H1 (cell line): ENCODE measurements around the gene ANK3. TPM values are rescaled to one million over a fixed set of nuclear protein-coding genes. Genes with fewer than 3 reads are reported as not detected.

Experiments used
- CTCF ChIA-PET: fragments of 300-600 bp; sonication (Branson Sonifier 250); formaldehyde crosslinking; loops from one replicate; lab custom pipeline; 2021; ENCODE audit not compliant: partially characterized antibody; lab: Charles Lee
- POLR2A ChIA-PET: fragments of 300-600 bp; sonication (Branson Sonifier 250); formaldehyde crosslinking; loops from one replicate; lab custom pipeline; 2021; ENCODE audit warnings: inconsistent platforms; ENCODE audit not compliant: partially characterized antibody; lab: Charles Lee
- DNase-seq, 2 experiments: peaks; one replicate each; pipeline versions ENCODE4 v3.0.0 to v3.0.0-alpha.2; 2010 to 2022; ENCODE audit warnings: low spot score in 2 of 2, low read depth in 1 of 2, mixed read lengths in 1 of 2
- FAIRE-seq: peaks from 2 replicates; lab custom pipeline; 2011; peaks lifted over from hg19 to GRCh38; lab: Jason Lieb, UNC
- H2AFZ ChIP-seq: 2 replicates; pipeline ENCODE4 v1.8.1; 2012; ENCODE audit warnings: low read length, inconsistent platforms
- H2AK5ac ChIP-seq: 2 replicates; pipeline ENCODE4 v1.6.1; 2013; ENCODE audit warnings: low read depth, low read length
- H2BK120ac ChIP-seq: replicated peaks from 2 replicates; pipeline ENCODE3; 2013; ENCODE audit warnings: low read depth, low read length, inconsistent platforms
- H2BK12ac ChIP-seq: 2 replicates; pipeline ENCODE4 v1.6.1; 2013; ENCODE audit warnings: low read depth, low read length
- H2BK15ac ChIP-seq: 2 replicates; pipeline ENCODE4 v1.6.1; 2013; ENCODE audit warnings: low read length
- H2BK20ac ChIP-seq: 2 replicates; pipeline ENCODE4 v1.6.1; 2013; ENCODE audit warnings: low read length
- H2BK5ac ChIP-seq: 2 replicates; pipeline ENCODE4 v1.6.1; 2013; ENCODE audit warnings: low read depth, low read length
- H3K14ac ChIP-seq: 2 replicates; pipeline ENCODE4 v1.6.1; 2013; ENCODE audit warnings: inconsistent platforms; ENCODE audit not compliant: insufficient read length
- H3K18ac ChIP-seq: 2 replicates; pipeline ENCODE4 v1.6.1; 2013; ENCODE audit warnings: low read length; ENCODE audit errors: extremely low read depth
- H3K23ac ChIP-seq: 2 replicates; pipeline ENCODE4 v1.6.1; 2013; ENCODE audit warnings: inconsistent platforms; ENCODE audit not compliant: insufficient read length
- H3K23me2 ChIP-seq: 2 replicates; pipeline ENCODE4 v1.6.1; 2013; ENCODE audit warnings: low read depth, low read length
- H3K27ac ChIP-seq: 2 replicates; pipeline ENCODE4 v1.6.1; 2011; ENCODE audit warnings: low read depth, low read length, inconsistent platforms
- H3K27me3 ChIP-seq, 4 experiments: replicated peaks in 1 of 4; 1 replicate in 1 of 4; 2 replicates in 3 of 4; pipeline versions ENCODE4 v1.6.1 to v1.8.1; 2011 to 2013; ENCODE audit warnings: low read length in 3 of 4, mild to moderate bottlenecking in 3 of 4, inconsistent platforms in 2 of 4, mixed read lengths in 2 of 4, moderate library complexity in 1 of 4; ENCODE audit not compliant: control insufficient read depth in 3 of 4, insufficient read depth in 3 of 4; ENCODE audit errors: extremely low read depth in 1 of 4
- H3K36me3 ChIP-seq, 4 experiments: 2 replicates each; pipeline versions ENCODE4 v1.6.1 to v1.8.1; 2011 to 2013; ENCODE audit warnings: mild to moderate bottlenecking in 4 of 4, low read length in 3 of 4, moderate library complexity in 2 of 4, control low read depth in 1 of 4, inconsistent platforms in 1 of 4; ENCODE audit not compliant: insufficient read depth in 4 of 4, control insufficient read depth in 2 of 4
- H3K4ac ChIP-seq: replicated peaks from 2 replicates; pipeline ENCODE3; 2013; ENCODE audit warnings: low read length, low read depth, mixed read lengths, inconsistent platforms; ENCODE audit not compliant: insufficient read length
- H3K4me1 ChIP-seq, 4 experiments: replicated peaks in 1 of 4; 1 replicate in 1 of 4; 2 replicates in 3 of 4; pipeline versions ENCODE4 v1.6.1 to v1.8.1; 2011 to 2013; ENCODE audit warnings: low read length in 3 of 4, inconsistent platforms in 2 of 4, mixed read lengths in 1 of 4; ENCODE audit not compliant: insufficient read depth in 4 of 4, control insufficient read depth in 3 of 4
- H3K4me2 ChIP-seq, 2 experiments: 2 replicates each; pipeline versions ENCODE4 v1.6.1 to v1.8.1; 2011 to 2013; ENCODE audit warnings: low read depth in 2 of 2, low read length in 2 of 2, control low read depth in 1 of 2, inconsistent platforms in 1 of 2, mild to moderate bottlenecking in 1 of 2; ENCODE audit not compliant: insufficient read depth in 1 of 2
- H3K4me3 ChIP-seq, 4 experiments: fragments of 200-600, 300-600 bp in 1 of 4; sonication (generic), shearing (Covaris generic), sonication (Bioruptor Twin) in 1 of 4; 2 replicates each; pipeline versions ENCODE4 v1.5.1 to v1.8.1; 2011 to 2016; ENCODE audit warnings: low read length in 4 of 4, low read depth in 3 of 4, control low read depth in 2 of 4, inconsistent platforms in 2 of 4, mild to moderate bottlenecking in 2 of 4, mixed read lengths in 1 of 4, moderate library complexity in 1 of 4; ENCODE audit not compliant: insufficient read depth in 2 of 4; ENCODE audit errors: extremely low read depth in 1 of 4
- H3K56ac ChIP-seq: replicated peaks from 2 replicates; pipeline ENCODE3; 2013; ENCODE audit warnings: low read depth, mild to moderate bottlenecking, mixed read lengths, low read length, inconsistent platforms; ENCODE audit not compliant: insufficient read length
- H3K79me1 ChIP-seq: 2 replicates; pipeline ENCODE4 v1.6.1; 2013; ENCODE audit warnings: low read depth, low read length, control low read depth
- H3K79me2 ChIP-seq, 2 experiments: 2 replicates each; pipeline versions ENCODE4 v1.6.1 to v1.8.1; 2012 to 2013; ENCODE audit warnings: low read length in 2 of 2, mild to moderate bottlenecking in 2 of 2, inconsistent platforms in 1 of 2; ENCODE audit not compliant: insufficient read depth in 2 of 2, control insufficient read depth in 1 of 2
- H3K9ac ChIP-seq, 4 experiments: replicated peaks in 1 of 4; 1 replicate in 1 of 4; 2 replicates in 3 of 4; pipeline versions ENCODE4 v1.6.1 to v1.8.1; 2011 to 2013; ENCODE audit warnings: low read depth in 3 of 4, low read length in 3 of 4, control low read depth in 2 of 4, mild to moderate bottlenecking in 2 of 4, moderate library complexity in 2 of 4, inconsistent platforms in 1 of 4; ENCODE audit errors: extremely low read depth in 1 of 4
- H3K9me3 ChIP-seq, 2 experiments: 2 replicates each; pipeline versions ENCODE4 v1.6.1 to v1.8.1; 2012 to 2013; ENCODE audit warnings: mild to moderate bottlenecking in 2 of 2, moderate library complexity in 2 of 2, control low read depth in 1 of 2, inconsistent platforms in 1 of 2, low read depth in 1 of 2, low read length in 1 of 2, mixed read lengths in 1 of 2; ENCODE audit not compliant: insufficient read depth in 2 of 2
- H4K20me1 ChIP-seq, 2 experiments: replicated peaks in 1 of 2; 2 replicates each; pipeline versions ENCODE3 to v1.8.1; 2011 to 2013; ENCODE audit warnings: inconsistent platforms in 2 of 2, low read length in 2 of 2, mild to moderate bottlenecking in 1 of 2; ENCODE audit not compliant: insufficient read depth in 2 of 2, control insufficient read depth in 1 of 2
- H4K5ac ChIP-seq: 2 replicates; pipeline ENCODE4 v1.6.1; 2013; ENCODE audit warnings: low read length, low read depth, mixed read lengths, inconsistent platforms; ENCODE audit not compliant: insufficient read length
- H4K8ac ChIP-seq: 2 replicates; pipeline ENCODE4 v1.8.0; 2013; ENCODE audit warnings: mild to moderate bottlenecking, moderate library complexity, low read length, inconsistent platforms; ENCODE audit not compliant: insufficient read depth; ENCODE audit errors: extremely low read depth
- H4K91ac ChIP-seq: replicated peaks from 2 replicates; pipeline ENCODE3; 2013; ENCODE audit warnings: low read length, mixed read lengths, inconsistent platforms; ENCODE audit not compliant: insufficient read length
- ASH2L ChIP-seq: fragments of 200-600, 300-600 bp; sonication (generic); IDR thresholded peaks from one replicate; pipeline ENCODE4 v1.7.1; 2017; ENCODE audit warnings: low read length
- MAFK ChIP-seq: IDR thresholded peaks from 2 replicates; pipeline ENCODE4 v1.6.1; 2012; ENCODE audit warnings: low read depth, mild to moderate bottlenecking, improper control_type of control experiment, low read length
- NANOG ChIP-seq: IDR thresholded peaks from 2 replicates; pipeline ENCODE4 v1.6.1; 2011; ENCODE audit warnings: low read length, low read depth, mild to moderate bottlenecking, inconsistent platforms; ENCODE audit not compliant: insufficient read depth, poor library complexity, severe bottlenecking
- WGBS, 2 experiments: shearing (Covaris generic) in 1 of 2; methylation state at CpG; one replicate each; pipeline versions ENCODE4 v1.1.6 to v1.1.7; 2013 to 2015; ENCODE audit warnings: low lambda C conversion rate in 2 of 2, mixed read lengths in 2 of 2, inconsistent platforms in 1 of 2, low coverage in 1 of 2, missing lambda C conversion rate in 1 of 2; ENCODE audit not compliant: insufficient replicate concordance in 2 of 2, insufficient coverage in 1 of 2, insufficient read length in 1 of 2; ENCODE audit errors: extremely low coverage in 1 of 2, missing lambda C conversion rate in 1 of 2; 5-methylcytosine and 5-hydroxymethylcytosine counted together
- polyA plus RNA-seq, 7 experiments: library from polyadenylated mRNA; depleted of rRNA in 3 of 7; stranded (reverse) in 5 of 7; unstranded in 2 of 7; fragments of >200 nt in 5 of 7; fragments of 200-250 nt in 2 of 7; gene quantifications; 1 replicate in 5 of 7; 2 replicates in 1 of 7; 4 replicates in 1 of 7; pipeline versions ENCODE4 v1.2.1 to v1.2.3, GENCODE V29; 2011 to 2013; ENCODE audit warnings: missing spikeins in 2 of 7, mixed read lengths in 2 of 7
- total RNA-seq: library from RNA; stranded (reverse); fragmentation: NEBNext Ultra II Directional; extraction: Animal tissue kit (Norgen Biotek cat#: 25700); gene quantifications from 2 replicates; pipeline ENCODE4 v1.2.1, GENCODE V29; 2021

Gene ANK3
- total and polyA plus RNA-seq, 2 of the 8 experiments (the other 6 are each of a cell fraction or from before 2014, with no cell fraction given): 18.1 to 67.9 TPM

- H3K27me3 ChIP-seq: no peaks in the 10 kb centered on the region
- H3K27ac ChIP-seq: no peak overlapping the region
- H2BK120ac ChIP-seq: no peak overlapping the region
- no peak overlapping the region for H4K8ac ChIP-seq
- H2BK15ac ChIP-seq: no peak overlapping the region
- POLR2A ChIA-PET: no interaction called here
- H3K4me3 ChIP-seq: no peak overlapping the region
- no peaks in the 10 kb centered on the region for H3K79me2 ChIP-seq
- H3K4me2 ChIP-seq: no peak overlapping the region
- H2AFZ ChIP-seq: no peak overlapping the region
- H2BK12ac ChIP-seq: no peak overlapping the region
- no peak overlapping the region for H3K4ac ChIP-seq
- H4K91ac ChIP-seq: no peak overlapping the region
- CTCF ChIA-PET: interaction anchor here (1.1 kb wide), 1 partner anchor 48 kb away, joined by 3 read pairs; no protein-coding TSS in a partner anchor
- no peak overlapping the region for H3K9ac ChIP-seq
- no peak overlapping the region for H3K18ac ChIP-seq
- H3K9me3 ChIP-seq: no peaks in the 10 kb centered on the region
- H3K23ac ChIP-seq: no peak overlapping the region
- peaks cover 0 to 10% (median 9%) of the 10 kb centered on the region in 4 experiments; a peak in 6 of 7 replicates for H3K4me1 ChIP-seq
- no peaks in the 10 kb centered on the region for H3K23me2 ChIP-seq
- no peak overlapping the region for H2AK5ac ChIP-seq
- DNase-seq: no peak
- H3K14ac ChIP-seq: no peak overlapping the region
- no peak overlapping the region for H2BK5ac ChIP-seq
- H4K5ac ChIP-seq: no peak overlapping the region
- FAIRE-seq: no peak
- H3K36me3 ChIP-seq: no peaks in the 10 kb centered on the region
- H3K56ac ChIP-seq: no peak overlapping the region
- 87% methylated on average over 5 of the region's 5 CpGs; no CpG with 5 or more reads in 1 of the 2 experiments for WGBS, 2 experiments
- peaks cover 0 to 3% of the 10 kb centered on the region in 2 experiments for H4K20me1 ChIP-seq
- H3K79me1 ChIP-seq: no peaks in the 10 kb centered on the region
- no peak overlapping the region for H2BK20ac ChIP-seq
- TF ChIP-seq ASH2L: no peak
- TF ChIP-seq MAFK: no peak
- TF ChIP-seq NANOG: no peak
Observed at GRCh38 chr10:60384708-60385398, 4.8 kb downstream of the ANK3 start.
